GM12892 (cell line): ENCODE results near the gene PLS1.

Experiments used
- POLR2AphosphoS5 ChIP-seq: IDR thresholded peaks from 2 replicates; pipeline ENCODE4 v1.6.1; 2011; ENCODE audit warnings: low read depth, low read length, control low read depth
- TAF1 ChIP-seq: IDR thresholded peaks from 2 replicates; pipeline ENCODE4 v1.6.1; 2011; ENCODE audit warnings: low read depth, mild to moderate bottlenecking, control low read depth, low read length, borderline replicate concordance

DNA sequence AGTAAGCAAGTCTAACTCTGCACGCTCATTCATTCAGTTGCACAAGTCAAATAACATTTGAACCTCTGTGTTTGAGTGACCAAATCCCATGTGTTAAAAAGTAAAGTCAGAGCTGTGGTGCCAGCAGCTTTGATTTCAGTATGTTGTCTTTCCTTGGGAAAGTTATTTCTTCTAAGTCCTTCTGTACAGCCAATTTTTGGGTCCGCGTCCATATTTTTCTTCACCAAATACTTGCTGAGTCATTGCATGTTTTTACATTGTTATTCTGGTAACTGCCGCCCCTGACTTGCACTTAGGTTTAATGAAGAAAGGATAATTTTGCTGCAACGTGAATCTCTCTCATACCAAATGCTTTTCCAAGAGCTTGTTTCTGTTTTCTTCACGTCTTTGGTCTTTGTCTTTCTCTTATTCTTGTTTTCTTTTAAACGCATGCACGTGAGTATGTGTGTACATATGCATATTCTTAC, 56.7 kb downstream of the PLS1 start:
- no peak for TF ChIP-seq TAF1
- TF ChIP-seq POLR2AphosphoS5, result no peak
